SJCRH30 (cell line): ENCODE results near the gene TM4SF20. TPM values are rescaled to one million over a fixed set of nuclear protein-coding genes. Genes with fewer than 3 reads are reported as not detected.
"Not testable (repeated sequence)": the region's sequence is repeated elsewhere in the genome, so short reads cannot be mapped to it uniquely, and the experiment has no call there.

Experiments
- DNase-seq, 2 experiments: peaks; one replicate each; pipeline ENCODE4 v3.0.0-alpha.2; 2015 to 2020
- H3K27ac ChIP-seq: fragments of 250-450 bp; sonication (Bioruptor Pico); 2 replicates; pipeline ENCODE4 v1.5.1; 2020; ENCODE audit warnings: mild to moderate bottlenecking, moderate library complexity
- H3K27me3 ChIP-seq: fragments of 250-450 bp; sonication (Bioruptor Pico); 2 replicates; pipeline ENCODE4 v1.5.1; 2020; ENCODE audit warnings: mild to moderate bottlenecking, moderate library complexity
- H3K36me3 ChIP-seq: fragments of 250-450 bp; sonication (Bioruptor Pico); 2 replicates; pipeline ENCODE4 v1.5.1; 2020; ENCODE audit warnings: mild to moderate bottlenecking, moderate library complexity
- H3K4me1 ChIP-seq: fragments of 250-450 bp; sonication (Bioruptor Pico); 2 replicates; pipeline ENCODE4 v1.5.1; 2020; ENCODE audit warnings: mild to moderate bottlenecking, moderate library complexity
- H3K4me3 ChIP-seq: fragments of 250-450 bp; sonication (Bioruptor Pico); 2 replicates; pipeline ENCODE4 v1.5.1; 2020; ENCODE audit warnings: mild to moderate bottlenecking, moderate library complexity
- H3K9me3 ChIP-seq: fragments of 250-450 bp; sonication (Bioruptor Pico); replicated peaks from 2 replicates; pipeline ENCODE4 v1.5.1; 2020; ENCODE audit warnings: mild to moderate bottlenecking, moderate library complexity
- total RNA-seq: library from RNA; depleted of rRNA; stranded (reverse); fragments of >200 nt; shearing (Covaris generic); gene quantifications from 2 replicates; pipeline ENCODE4 v1.2.3, GENCODE V29; 2014

TM4SF20 gene
- total RNA-seq, 1 experiment from 2014 or later: not detected

DNA sequence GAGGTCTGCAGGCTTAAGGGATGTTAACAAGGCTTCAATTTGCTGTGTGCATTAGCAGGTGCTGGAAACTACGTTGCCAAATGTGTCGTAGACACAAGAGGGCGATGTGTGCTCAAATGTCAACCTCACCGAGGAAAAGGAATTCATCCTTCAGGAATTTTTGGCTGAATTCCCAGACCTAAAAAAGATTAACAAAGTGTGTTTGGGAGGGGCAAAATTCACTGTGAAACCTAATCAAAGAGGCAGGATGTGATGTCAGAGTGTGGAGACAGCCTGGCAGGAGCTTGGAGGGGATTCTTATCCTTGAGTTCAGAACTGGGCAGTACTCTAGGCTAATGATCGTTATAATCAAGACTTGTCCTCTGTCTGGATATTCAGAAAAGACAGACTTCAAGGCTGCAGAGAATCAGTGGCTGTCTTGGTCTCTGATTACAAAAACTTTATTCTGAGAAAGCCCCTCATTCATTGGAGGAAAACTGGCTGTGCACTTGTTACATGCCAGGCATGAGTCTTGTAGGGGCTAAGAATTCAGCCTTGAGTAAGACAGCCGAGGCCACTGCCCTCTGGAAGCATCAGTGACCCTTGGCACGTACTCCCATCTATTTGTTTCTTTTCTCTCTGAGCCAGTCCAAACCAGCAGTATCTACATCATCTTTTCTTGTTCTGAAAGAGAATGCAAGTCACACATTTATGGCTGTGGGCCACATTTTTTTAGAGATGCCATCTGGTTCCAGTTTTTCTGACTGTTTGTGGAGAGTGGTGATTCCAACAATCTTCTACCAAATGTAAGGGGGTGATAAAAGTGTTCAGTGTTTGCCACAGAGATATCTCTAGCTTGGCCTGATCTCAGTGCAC lies 27.3 kb upstream of the TM4SF20 start:
- Histone ChIP-seq H3K36me3 (no peaks in the 10 kb centered on the region), H3K4me1 (peaks cover 15% of the 10 kb centered on the region), H3K4me3 (peak overlapping the region; percentile 8; the same call in 1 of the 2 replicates), H3K27ac (peak overlapping the region; percentile 42), H3K27me3 (no peaks in the 10 kb centered on the region), H3K9me3 (no peaks in the 10 kb centered on the region)
- DNase-seq: peak; percentile 79 to 98

DNA sequence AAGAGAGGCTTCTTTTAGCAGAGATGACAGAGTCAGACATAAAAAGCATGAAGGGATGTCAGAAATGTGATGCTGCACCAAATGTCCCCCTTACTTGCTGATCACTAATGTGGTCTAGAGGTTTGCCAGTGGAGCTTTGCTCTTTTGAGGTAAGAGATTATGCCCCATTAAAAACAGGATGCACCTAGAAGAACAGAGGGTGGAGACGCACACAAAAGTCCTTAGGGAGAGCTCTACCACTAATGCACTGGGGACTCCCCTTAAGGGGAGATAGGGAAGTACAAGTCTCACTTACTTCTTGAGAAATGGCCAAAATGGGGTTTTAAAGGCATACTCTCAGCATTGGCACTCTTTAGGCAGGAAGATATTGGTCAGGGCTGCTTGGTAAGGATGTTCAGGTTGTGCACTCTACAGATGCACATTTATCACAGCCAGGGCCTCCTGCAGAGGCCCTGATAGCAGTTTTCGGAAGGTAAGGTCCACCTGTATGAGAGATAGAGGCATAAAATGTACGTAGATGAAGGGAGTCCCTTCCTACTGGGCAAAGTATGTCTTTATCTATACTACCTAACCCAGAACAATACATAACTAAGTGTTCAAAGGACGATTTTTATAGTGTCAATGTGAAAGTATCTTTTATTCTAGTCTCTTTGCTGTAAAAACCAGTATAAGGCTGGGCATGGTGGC lies 25.6 kb upstream of the TM4SF20 start:
- no peak for DNase-seq
- H3K27me3 ChIP-seq: no peaks in the 10 kb centered on the region
- H3K4me3 ChIP-seq: no peak overlapping the region
- peaks cover 7% of the 10 kb centered on the region for H3K4me1 ChIP-seq
- H3K9me3 ChIP-seq: no peaks in the 10 kb centered on the region
- H3K36me3 ChIP-seq: no peaks in the 10 kb centered on the region
- no peak overlapping the region for H3K27ac ChIP-seq

DNA sequence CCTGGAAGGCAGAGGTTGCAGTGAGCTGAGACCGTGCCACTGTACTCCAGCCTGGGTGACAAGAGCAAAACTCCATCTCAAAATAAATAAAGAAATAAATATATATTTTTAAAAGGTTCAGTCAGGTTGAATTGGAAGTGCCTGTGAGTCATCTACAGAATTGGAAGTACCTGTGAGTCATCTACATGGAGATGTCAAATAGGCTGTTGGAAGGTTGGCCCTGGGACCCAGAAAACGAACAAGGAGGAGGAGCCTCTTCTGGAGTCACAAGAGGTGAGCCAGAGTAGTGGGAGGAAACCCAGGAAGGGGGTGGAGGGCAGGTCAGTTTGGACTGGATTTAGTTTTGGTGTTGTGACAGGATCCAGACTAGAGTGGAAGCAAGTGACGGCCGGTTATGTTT lies 23.9 kb upstream of the TM4SF20 start:
- no peaks in the 10 kb centered on the region for H3K9me3 ChIP-seq
- no peak overlapping the region for H3K4me3 ChIP-seq
- no peaks in the 10 kb centered on the region for H3K36me3 ChIP-seq
- DNase-seq: no peak
- no peak overlapping the region for H3K27ac ChIP-seq
- no peaks in the 10 kb centered on the region for H3K27me3 ChIP-seq
- H3K4me1 ChIP-seq: peaks cover 7% of the 10 kb centered on the region

DNA sequence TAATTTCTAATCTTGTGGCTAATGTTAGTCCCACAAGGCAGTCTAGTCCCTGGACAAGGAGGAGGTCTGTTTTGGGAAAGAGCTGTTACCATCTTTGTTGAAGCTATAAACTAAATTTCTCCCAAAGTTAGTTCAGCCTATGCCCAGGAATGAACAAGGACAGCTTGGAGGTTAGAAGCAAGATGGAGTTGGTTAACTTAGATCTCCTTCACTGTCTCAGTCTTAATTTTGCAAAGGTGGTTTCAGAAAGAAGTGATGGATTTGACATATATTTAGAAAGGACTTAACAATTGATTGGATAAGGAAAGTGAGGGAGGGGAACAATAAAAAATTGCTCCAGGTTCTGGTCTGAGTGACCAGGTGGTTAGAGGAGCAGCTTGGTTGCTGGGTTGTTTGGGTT lies 23.2 kb upstream of the TM4SF20 start:
- H3K27me3 ChIP-seq: no peaks in the 10 kb centered on the region
- no peak overlapping the region for H3K27ac ChIP-seq
- H3K4me3 ChIP-seq: no peak overlapping the region
- no peaks in the 10 kb centered on the region for H3K9me3 ChIP-seq
- peaks cover 7% of the 10 kb centered on the region for H3K4me1 ChIP-seq
- H3K36me3 ChIP-seq: no peaks in the 10 kb centered on the region
- no peak for DNase-seq

DNA sequence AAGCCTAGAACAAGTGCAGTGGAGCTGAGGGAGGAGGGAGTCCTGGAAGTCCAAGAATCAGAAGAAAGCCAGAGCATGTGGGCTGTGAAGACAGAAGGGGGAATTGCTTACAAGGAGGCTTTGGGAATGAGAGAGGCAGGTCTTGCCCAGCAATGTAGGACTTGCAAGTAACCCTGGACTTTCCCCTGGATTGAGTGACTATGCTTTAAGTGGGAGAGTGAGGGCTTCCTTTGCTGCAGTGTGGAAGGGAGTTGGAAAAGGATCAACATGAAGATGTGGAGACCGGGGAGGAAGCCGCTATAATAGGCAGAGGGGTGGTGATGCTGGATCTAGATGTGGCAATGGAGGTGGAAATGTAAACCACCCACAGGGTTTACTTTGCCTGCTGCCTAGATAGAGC lies 22.4 kb upstream of the TM4SF20 start:
- Histone ChIP-seq H3K9me3 (no peaks in the 10 kb centered on the region), H3K4me3 (no peak overlapping the region), H3K36me3 (no peaks in the 10 kb centered on the region), H3K4me1 (peaks cover 3% of the 10 kb centered on the region), H3K27me3 (no peaks in the 10 kb centered on the region), H3K27ac (no peak overlapping the region)
- DNase-seq: no peak

DNA sequence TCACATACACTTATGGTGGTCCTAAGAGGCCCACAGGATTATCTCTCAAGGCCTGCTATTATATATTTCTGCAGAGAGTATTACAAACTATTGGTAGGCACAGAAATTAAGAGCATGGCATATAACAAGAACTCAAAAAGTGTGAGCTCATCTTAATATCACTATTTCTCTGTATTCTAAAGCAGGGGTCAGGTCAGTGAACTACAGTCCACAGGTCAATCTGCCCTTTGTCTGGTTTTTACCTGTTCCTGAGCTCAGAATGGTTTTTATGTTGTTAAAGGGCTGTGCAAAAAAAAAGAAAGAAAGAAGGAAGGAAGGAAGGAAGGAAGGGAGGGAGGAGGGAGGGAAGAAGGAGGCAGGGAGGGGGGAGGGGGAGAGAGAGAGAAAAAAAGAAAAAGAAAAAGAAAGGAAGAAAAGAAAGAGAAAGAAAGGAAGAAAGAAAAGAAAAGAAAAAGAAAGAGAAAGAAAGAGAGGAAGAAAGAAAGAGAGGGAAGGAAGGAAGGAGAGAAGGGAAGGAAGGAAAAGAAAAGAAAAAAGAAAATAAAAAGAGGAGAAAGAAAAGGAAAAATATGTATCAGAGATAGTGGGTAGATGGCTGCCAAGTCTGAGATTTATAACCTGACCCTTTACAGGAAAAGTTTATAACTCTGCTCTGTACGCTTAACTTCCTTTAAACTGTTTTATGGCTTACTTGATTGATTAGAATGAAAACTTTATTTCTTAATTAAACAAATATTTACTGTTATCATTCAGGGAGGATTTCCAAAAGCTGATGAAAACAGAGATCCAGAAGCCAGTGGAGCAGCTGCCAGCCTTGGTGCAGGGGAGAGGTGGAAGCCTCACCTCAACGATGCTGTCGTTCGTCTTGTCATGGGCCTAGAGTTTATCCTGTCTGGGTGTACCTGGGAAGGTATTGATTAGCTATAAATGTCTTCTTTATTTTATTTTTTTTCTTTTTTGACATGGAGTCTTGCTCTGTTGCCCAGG lies 19.9 kb upstream of the TM4SF20 start:
- Histone ChIP-seq H3K9me3 (no peaks in the 10 kb centered on the region), H3K4me1 (no peaks in the 10 kb centered on the region), H3K27me3 (no peaks in the 10 kb centered on the region), H3K4me3 (no peak overlapping the region), H3K27ac (no peak overlapping the region), H3K36me3 (no peaks in the 10 kb centered on the region)
- no peak for DNase-seq

DNA sequence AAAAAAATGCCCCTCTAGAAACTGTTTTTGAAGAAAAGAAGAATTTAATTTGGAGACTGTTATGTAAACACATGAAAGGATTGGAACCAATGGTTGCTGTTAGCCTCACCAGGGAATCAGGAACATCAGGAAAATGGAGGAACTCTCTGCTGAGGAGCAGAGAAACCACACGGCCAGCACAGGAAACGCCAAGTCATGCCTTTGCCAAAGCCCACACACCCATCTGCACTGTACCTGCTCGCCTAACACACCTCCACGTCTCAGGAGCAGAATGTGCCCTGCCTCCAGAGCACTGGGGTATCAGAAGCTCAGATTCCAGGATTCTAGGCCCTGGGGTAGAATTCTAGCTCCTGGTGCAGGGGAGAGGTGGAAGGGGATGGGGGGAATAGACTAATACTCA lies 18.5 kb upstream of the TM4SF20 start:
- no peaks in the 10 kb centered on the region for H3K36me3 ChIP-seq
- no peaks in the 10 kb centered on the region for H3K9me3 ChIP-seq
- no peaks in the 10 kb centered on the region for H3K4me1 ChIP-seq
- H3K27ac ChIP-seq: no peak overlapping the region
- no peak overlapping the region for H3K4me3 ChIP-seq
- no peak for DNase-seq
- H3K27me3 ChIP-seq: no peaks in the 10 kb centered on the region

DNA sequence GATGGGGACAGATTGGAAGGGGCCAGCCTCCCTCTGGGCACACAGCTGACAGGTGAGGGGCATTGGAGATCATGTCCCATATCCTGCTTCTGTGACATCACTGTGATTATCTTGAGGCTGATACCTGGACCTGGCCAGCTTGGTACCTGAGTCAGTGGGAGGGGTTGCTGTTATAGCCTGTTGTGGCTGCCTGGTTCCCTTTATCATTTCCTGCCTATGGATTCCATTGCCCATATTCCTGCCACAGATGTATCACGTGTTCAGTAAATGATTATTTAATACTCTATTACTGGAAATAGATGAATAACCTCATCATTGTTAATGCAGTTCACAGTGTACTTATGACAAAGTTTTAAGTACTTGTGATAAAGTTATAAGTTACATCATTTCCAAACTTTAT lies 16.4 kb upstream of the TM4SF20 start:
- H3K27ac ChIP-seq: no peak overlapping the region
- H3K4me3 ChIP-seq: no peak overlapping the region
- no peak for DNase-seq
- no peaks in the 10 kb centered on the region for H3K9me3 ChIP-seq
- no peaks in the 10 kb centered on the region for H3K36me3 ChIP-seq
- H3K27me3 ChIP-seq: no peaks in the 10 kb centered on the region
- H3K4me1 ChIP-seq: no peaks in the 10 kb centered on the region

DNA sequence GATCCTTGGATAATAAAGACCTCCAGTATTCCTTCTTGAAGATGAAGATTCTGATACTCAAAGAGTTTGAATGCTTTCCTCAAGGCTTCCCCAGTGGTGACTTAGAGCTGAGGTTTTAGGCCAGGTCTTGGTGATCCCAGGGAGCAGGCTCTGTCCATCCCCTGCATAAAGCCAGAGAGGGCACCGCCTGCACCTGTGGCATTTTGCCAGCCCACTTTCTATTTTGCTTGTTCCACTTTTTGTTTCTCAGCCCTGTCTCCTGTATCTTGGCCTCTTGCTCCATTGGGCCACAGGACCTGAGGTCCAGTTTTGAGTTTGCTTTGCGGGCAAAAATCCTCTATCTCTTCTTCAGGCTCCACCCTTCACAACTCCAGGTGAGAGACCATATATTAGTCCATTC lies 15.3 kb upstream of the TM4SF20 start:
- H3K4me1 ChIP-seq: no peaks in the 10 kb centered on the region
- no peak overlapping the region for H3K27ac ChIP-seq
- H3K4me3 ChIP-seq: no peak overlapping the region
- no peak for DNase-seq
- H3K36me3 ChIP-seq: no peaks in the 10 kb centered on the region
- H3K9me3 ChIP-seq: no peaks in the 10 kb centered on the region; the same call in 1 of the 2 replicates
- no peaks in the 10 kb centered on the region for H3K27me3 ChIP-seq

DNA sequence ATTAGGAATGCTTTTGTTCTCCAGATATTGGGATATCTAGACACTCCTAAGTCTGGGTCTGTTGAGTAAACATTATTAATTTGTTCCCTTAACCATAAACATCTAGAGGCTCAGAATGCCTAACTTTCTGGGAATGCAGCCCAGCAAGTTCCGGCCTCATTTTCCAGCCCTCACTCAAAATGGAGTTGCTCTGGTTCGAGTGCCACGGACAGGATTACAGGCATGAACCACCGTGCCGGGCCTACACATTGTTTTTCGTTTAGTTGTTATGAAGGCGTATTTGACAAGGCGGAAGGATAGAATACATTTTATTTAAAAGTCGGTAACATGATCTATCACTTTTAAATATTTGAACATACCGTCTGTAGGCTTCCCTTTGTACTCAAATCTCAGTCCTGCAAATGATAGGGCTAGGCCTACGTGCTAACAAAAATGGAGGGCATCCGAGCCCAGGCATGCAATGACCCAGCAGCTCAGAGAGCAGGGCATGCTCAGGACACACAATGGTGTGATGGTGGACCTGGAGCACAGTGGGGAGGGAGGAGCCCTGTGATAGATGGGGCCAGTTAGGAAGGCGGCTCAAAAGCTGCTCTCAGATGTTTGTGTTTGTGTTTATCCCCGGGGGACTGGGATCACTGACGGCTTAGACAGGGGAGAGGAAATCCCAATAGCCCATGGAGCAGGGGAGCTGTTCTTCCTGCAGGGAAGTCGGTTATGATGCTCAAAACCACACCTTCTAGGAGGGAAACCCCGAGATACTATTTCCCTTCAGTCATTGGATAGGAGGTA lies 11.6 kb upstream of the TM4SF20 start:
- Histone ChIP-seq H3K36me3 (no peaks in the 10 kb centered on the region), H3K4me3 (no peak overlapping the region), H3K4me1 (no peaks in the 10 kb centered on the region), H3K27ac (no peak overlapping the region), H3K9me3 (no peaks in the 10 kb centered on the region; the same call in 1 of the 2 replicates), H3K27me3 (no peaks in the 10 kb centered on the region)
- no peak for DNase-seq

DNA sequence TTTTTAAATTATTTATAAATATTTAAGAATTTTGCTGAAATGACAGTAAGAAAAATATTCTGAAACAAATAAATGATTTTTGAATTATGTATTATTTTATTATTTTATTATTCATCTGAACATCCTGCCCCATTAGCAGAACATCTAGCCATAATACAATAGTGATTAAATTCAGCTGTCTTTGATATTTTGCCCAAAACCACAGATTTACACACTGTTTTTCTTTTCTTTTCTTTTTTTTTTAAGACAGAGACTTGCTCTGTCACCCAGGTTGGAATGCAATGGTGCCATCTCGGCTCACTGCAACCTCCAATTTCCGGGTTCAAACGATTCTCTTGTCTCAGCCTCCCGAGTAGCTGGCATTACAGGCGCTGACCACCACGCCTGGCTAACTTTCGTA lies 10.6 kb upstream of the TM4SF20 start:
- no peaks in the 10 kb centered on the region; the same call in 1 of the 2 replicates for H3K9me3 ChIP-seq
- no peak overlapping the region for H3K27ac ChIP-seq
- no peak for DNase-seq

DNA sequence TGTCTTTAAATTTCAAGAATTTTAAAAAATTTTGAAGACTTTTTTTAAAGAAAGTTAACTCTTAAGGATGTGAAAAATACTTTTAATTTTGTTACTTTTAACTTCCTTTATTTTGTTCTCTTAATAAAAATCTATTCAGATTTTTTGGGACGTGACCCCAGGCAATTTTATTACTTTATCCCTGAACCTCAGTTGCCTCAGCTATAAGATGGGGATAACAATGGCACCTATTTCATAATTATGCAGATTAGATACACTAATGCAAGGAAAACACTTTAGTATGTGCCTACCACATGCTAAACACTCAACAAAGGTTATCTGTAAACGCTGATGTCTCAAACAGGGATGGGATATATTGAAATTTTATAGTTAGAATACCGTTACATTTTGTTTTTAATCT lies 10.1 kb upstream of the TM4SF20 start:
- no peak overlapping the region for H3K4me3 ChIP-seq
- H3K27ac ChIP-seq: no peak overlapping the region
- H3K36me3 ChIP-seq: no peaks in the 10 kb centered on the region
- no peaks in the 10 kb centered on the region for H3K27me3 ChIP-seq
- H3K9me3 ChIP-seq: no peaks in the 10 kb centered on the region; the same call in 1 of the 2 replicates
- no peaks in the 10 kb centered on the region for H3K4me1 ChIP-seq
- DNase-seq: no peak

More for the DNA sequence above, 10.6 kb upstream of the TM4SF20 start:
- H3K27me3 ChIP-seq: no peaks in the 10 kb centered on the region
- H3K36me3 ChIP-seq: no peaks in the 10 kb centered on the region
- H3K4me1 ChIP-seq: no peaks in the 10 kb centered on the region
- no peak overlapping the region for H3K4me3 ChIP-seq

DNA sequence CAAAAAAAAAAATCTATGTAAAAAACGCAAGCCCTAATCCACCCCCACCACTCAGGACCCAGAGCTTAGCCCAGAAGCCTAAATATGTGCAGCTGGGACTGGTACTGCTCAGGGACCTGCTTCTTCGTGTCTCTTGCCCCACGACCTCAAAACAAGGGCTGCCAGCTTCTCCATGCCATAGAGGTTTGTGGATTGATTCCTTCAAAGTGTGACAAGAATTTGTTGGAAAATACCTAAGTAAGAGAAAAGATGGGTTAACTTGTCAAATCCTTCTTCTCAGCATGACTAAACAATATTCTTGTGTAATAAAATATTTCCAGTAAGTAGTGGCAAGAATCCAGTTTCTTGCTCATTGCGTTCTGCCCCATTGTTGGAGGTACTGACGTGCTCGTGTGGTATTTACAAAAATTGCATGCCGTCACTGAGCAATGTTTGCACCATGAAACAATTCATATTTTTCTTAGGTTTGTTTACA lies 9.5 kb upstream of the TM4SF20 start:
- H3K27ac ChIP-seq: no peak overlapping the region
- DNase-seq: no peak
- no peaks in the 10 kb centered on the region for H3K36me3 ChIP-seq
- no peak overlapping the region for H3K4me3 ChIP-seq
- H3K9me3 ChIP-seq: no peaks in the 10 kb centered on the region; the same call in 1 of the 2 replicates
- H3K4me1 ChIP-seq: no peaks in the 10 kb centered on the region
- H3K27me3 ChIP-seq: no peaks in the 10 kb centered on the region

DNA sequence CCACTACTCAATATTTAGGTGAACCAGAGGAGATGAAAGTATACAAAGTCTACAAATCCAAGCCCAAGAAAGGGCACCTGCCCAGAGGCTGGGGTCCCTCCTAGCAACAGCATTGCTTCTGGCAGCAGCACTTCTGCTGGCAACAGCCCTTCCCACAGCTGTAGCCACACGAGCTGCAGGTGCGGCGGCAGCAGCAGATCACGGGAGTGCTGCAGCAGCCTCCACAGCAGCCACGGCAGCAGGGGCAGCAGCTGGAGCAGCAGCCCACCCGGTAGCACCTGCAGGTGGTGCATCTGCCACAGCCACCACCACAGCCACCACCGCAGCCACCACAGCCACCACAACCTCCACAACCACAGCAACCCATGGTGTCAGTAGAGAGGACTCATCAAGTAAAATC lies 8.5 kb upstream of the TM4SF20 start, which contains the start of gene SCYGR1:
Gene SCYGR1 (minus strand): TSS at position 367 of the 400 bp plus-strand sequence. CDS start 0 bp downstream, at position 367.
- not testable (repeated sequence) for H3K27ac ChIP-seq, H3K4me3 ChIP-seq, H3K27me3 ChIP-seq, H3K4me1 ChIP-seq, H3K36me3 ChIP-seq, DNase-seq, H3K9me3 ChIP-seq
